Epithelial cell of proximal tubule (primary cell): Measurements from ENCODE around the gene VN1R5. TPM values are rescaled to one million over a fixed set of nuclear protein-coding genes. Genes with fewer than 3 reads are reported as not detected.
A peak's percentile ranks its signal among the peaks of the same experiment; 100 is the strongest.

Source experiments
- DNase-seq: peaks from one replicate; pipeline ENCODE4 v3.0.0-alpha.2; 2011; ENCODE audit warnings: low read depth
- H3K4me3 ChIP-seq: 2 replicates; pipeline ENCODE4 v1.5.1; 2011; ENCODE audit warnings: low read depth, mild to moderate bottlenecking, low read length
- total RNA-seq: library from RNA; depleted of rRNA; stranded (reverse); fragments of >200 nt; gene quantifications from 2 replicates; pipeline ENCODE4 v1.2.3, GENCODE V29; 2015
- TF ChIP-seq, protein P1 (sequence below): conservative IDR thresholded peaks from 2 replicates; pipeline ENCODE4 v1.5.1; 2012; ENCODE audit warnings: low read depth, mild to moderate bottlenecking, low read length

VN1R5 gene
- total RNA-seq, 1 donor from 2014 or later, result not detected

- no peak overlapping the region for H3K4me3 ChIP-seq
- peak; percentile 32 for DNase-seq
- TF ChIP-seq, protein P1, sequence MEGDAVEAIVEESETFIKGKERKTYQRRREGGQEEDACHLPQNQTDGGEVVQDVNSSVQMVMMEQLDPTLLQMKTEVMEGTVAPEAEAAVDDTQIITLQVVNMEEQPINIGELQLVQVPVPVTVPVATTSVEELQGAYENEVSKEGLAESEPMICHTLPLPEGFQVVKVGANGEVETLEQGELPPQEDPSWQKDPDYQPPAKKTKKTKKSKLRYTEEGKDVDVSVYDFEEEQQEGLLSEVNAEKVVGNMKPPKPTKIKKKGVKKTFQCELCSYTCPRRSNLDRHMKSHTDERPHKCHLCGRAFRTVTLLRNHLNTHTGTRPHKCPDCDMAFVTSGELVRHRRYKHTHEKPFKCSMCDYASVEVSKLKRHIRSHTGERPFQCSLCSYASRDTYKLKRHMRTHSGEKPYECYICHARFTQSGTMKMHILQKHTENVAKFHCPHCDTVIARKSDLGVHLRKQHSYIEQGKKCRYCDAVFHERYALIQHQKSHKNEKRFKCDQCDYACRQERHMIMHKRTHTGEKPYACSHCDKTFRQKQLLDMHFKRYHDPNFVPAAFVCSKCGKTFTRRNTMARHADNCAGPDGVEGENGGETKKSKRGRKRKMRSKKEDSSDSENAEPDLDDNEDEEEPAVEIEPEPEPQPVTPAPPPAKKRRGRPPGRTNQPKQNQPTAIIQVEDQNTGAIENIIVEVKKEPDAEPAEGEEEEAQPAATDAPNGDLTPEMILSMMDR, result no peak
Measured at GRCh38 chr1:247243524-247244137, 12.2 kb upstream of the VN1R5 start.

- no peak for DNase-seq
- TF ChIP-seq, protein P1, result no peak
- H3K4me3 ChIP-seq, result no peak overlapping the region
Measured at GRCh38 chr1:247246325-247247115, 9.4 kb upstream of the VN1R5 start.

DNA sequence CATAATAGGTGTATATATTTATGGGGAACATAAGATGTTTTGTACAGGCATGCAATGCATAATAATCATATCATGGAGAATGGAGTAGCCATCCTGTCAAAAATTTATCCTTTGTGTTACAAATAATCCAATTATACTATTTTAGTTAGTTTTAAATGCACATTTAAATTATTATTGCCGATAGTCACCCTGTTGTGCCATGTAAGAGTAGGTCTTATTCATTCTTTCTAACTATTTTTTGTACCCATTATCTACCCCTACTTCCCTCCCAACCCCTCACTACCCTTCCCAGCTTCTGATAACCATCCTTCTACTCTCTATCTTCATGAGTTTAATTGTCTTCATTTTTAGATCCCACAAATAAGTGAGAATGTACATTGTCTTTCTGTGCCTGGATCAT lies 8.3 kb upstream of the VN1R5 start:
- no peak overlapping the region for H3K4me3 ChIP-seq
- TF ChIP-seq, protein P1, result no peak
- DNase-seq, result no peak

- TF ChIP-seq, protein P1, result no peak
- no peak overlapping the region for H3K4me3 ChIP-seq
- DNase-seq, result no peak
Measured at GRCh38 chr1:247266053-247266452, 10.2 kb downstream of the VN1R5 start.

- no peak for DNase-seq
Measured at GRCh38 chr1:247268390-247269045, 12.6 kb downstream of the VN1R5 start.

GRCh38 chr1:247269133-247269532 lies 13.3 kb downstream of the VN1R5 start:
- H3K4me3 ChIP-seq, result no peak overlapping the region
- TF ChIP-seq, protein P1, result no peak
- no peak for DNase-seq

More at GRCh38 chr1:247268390-247269045, 12.6 kb downstream of the VN1R5 start:
- TF ChIP-seq, protein P1, result no peak
- H3K4me3 ChIP-seq, result no peak overlapping the region
